Head of caudate nucleus (tissue), 42 donors: ENCODE data around the gene STYXL2.

Experiments used
- DNase-seq, 42 donors: peaks; one replicate each; pipeline versions ENCODE4 v3.0.0 to v3.0.0-alpha.2; 2020 to 2021; ENCODE audit warnings: mixed read lengths in 7 of 42
- intact Hi-C: fragments of 100-400 bp; cut with DNase I; formaldehyde crosslinking; loops from one replicate; pipeline ENCODE4 v1.15.0; 2022

Gene STYXL2

DNA sequence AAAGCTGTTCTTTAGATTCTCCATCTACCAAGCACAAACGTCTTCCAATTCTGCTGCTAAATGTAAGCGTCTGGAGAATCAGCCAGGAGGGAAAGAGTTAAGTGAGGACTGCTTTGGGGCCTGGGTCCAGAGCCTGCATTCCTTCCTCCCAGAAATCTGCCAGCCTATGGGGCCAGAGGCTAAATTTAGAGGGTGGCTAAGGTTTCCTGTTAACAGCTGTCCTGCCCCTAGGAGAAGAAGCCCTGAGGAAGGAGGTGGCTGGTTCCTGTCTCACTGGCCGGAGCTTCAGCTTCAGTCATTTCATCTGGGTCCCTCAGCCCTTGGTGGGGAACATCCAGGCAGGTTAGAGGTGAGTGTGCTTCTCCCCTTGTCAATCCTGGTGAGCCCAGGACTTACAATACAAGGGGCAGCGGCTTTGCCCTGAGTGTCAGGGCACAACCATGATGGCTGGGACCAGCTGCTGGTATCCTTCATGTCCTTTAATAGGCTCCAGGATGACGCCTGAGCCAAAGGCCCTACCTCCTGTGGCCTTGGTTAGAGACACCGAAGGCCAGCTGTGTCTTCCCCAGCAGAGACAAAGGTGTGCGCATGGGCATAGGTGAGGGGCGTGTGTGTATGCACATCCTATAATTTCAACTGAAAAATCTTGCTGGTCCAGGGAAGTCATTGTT is at the start of gene STYXL2:
TSS of gene STYXL2 (plus strand) at position 230 of the 671 bp plus-strand sequence. CDS start 775 bp downstream, outside the sequence.
- intact Hi-C loops: no loop called here
- DNase-seq: no peak

DNA sequence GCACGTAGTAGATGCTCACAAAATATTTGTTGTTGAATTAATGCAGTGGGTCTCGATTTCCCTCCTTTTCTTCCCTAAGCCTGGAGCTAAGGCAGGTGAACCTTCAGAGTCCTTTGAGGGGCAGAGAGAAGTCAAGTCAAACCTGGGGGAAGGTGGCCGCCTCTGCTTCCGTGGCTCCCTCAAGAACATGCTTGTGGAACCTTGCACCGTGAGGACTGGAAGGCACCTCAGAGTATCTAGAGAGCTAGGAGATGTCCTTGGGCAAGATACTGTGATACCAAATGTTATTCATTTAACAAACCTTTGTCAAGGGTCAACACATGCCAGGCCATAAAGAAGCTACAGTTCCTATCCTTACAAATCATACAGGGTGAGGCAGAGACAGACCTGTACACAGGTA is 42.0 kb upstream of the STYXL2 start:
- DNase-seq: no peak

DNA sequence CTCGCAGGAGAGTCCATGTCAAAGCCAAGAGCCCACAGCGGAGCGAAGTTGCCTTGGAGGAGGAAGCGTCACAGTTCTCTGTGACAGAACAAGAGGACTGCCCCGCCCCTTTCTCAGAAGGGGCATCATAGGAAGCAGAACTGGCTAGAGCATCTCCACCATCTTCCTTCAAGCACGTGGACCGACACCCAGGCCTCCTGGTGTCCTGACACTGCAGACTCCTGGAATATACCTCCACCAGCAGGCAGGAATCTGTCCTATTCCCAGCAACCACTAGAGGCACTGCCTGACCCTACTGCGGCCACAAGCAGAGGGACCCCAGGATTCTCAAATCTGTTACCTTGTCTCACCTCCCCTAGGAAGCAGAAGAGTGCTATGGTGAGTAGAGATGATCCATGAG is 41.5 kb upstream of the STYXL2 start:
- peak in 1 of 42 donors; percentile 35 for DNase-seq
- intact Hi-C loops: no loop called here

More for the DNA sequence above, 42.0 kb upstream of the STYXL2 start:
- intact Hi-C loops: no loop called here

DNA sequence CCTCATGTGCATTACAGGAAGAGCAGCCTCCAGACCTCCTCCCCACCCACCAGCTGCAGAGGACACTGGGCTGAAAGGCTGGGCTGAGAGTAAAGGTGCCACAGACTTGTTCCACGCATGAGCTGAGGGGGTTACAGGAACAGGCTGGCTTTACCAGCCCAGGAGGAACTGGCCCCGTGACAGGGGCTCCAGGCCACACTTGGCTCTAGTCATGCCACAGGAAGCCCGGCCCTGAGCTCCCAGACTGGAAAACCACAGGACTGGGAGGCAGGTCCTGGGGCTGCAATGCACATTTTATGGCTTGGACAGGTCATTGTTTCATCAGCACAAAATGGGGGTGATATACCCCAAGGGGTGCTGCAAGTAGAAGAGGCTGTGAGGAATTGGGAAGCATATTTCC is 39.3 kb upstream of the STYXL2 start:
- intact Hi-C loops: no loop called here
- DNase-seq: peak in 1 of 42 donors; percentile 35

DNA sequence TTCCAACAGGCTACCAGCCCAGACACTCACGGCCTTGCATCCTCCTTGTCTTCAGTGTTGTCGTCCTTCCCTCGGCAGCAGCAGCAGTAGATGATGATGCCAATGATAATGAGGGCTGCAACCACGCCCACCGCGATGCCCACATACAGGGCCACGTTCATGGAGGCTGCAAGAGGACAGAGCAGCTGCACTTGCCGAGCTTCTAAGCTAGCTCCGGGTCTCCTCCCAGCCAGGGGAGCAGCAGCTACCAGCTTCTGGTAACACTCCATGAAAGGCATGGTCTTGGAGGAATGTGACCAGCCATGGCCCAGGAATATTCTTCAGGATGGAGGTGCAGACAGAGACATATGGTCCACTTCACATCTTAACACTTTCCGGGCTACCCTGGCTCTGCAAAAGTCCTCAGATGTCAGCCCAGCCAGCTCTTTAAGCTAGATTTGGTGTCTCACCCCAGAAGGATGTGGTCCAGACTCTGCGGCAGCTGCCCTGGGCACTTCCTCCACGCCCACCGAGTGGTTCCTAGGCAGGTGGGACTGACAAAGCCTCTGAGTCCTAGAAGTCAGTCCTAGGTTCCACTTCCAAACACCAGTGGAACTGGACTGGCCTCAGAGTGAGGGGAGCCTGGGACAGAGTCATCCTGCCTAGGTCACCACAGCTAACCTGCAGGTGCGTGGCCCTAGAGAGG is 38.8 kb upstream of the STYXL2 start:
- intact Hi-C loops: no loop called here
- peak in 1 of 42 donors; percentile 36 for DNase-seq

DNA sequence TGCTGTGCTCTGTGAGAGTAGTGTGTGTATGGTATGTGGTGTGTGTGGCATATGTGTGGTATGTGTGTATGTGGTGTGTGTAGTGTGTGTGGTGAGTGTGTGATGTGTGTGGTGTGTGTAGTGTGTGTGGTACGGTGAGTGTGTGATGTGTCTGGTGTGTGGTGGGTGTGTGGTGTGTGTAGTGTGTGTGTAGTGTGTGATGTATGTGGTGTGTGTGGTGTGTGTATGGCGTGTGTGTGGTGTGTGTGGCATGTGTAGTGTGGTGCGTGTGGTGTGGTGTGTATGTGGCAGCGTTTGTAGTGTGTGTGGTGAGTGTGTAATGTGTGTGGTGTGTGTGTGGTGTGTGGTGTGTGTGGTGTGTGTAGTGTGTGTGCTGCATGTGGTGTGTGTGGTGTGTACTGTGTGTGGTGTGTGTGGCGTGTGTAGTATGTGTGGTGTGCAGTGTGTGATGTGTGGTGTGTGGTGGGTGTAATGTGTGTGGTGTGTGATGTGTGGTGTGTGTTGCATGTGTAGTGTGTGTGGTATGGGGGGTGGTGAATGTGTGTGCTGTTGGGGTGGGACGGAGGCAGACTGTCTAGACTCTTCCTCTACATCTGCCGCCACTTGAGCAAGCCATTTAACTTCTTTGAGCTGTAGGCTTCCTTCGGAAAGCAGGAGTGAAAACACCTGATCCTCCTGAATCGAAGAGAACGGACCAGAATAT is 37.2 kb upstream of the STYXL2 start:
- intact Hi-C loops: no loop called here
- DNase-seq: no peak

DNA sequence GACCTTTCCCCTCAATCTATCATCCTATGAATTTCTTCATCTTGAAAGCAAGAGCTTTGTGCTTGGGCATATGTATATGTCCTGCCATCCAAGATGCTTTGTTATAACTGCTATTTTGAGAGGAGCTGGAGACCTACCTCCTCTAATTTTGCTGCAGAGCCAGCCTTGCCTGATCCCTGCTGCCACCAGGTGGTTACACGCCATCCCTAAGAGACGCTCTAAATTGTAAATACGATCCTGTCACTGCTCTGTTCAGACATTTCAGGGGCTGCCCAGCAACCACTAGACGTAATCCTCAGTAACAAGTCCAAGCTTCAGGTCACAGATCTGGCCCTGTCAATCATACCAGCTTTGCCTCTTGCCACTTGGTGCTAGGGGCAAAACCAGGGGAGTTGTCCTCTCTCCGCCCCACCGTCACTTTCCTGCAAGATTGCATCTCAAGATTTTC is 36.6 kb upstream of the STYXL2 start:
- intact Hi-C loops: no loop called here
- peak; percentile 37 to 84 (median 60) for DNase-seq

DNA sequence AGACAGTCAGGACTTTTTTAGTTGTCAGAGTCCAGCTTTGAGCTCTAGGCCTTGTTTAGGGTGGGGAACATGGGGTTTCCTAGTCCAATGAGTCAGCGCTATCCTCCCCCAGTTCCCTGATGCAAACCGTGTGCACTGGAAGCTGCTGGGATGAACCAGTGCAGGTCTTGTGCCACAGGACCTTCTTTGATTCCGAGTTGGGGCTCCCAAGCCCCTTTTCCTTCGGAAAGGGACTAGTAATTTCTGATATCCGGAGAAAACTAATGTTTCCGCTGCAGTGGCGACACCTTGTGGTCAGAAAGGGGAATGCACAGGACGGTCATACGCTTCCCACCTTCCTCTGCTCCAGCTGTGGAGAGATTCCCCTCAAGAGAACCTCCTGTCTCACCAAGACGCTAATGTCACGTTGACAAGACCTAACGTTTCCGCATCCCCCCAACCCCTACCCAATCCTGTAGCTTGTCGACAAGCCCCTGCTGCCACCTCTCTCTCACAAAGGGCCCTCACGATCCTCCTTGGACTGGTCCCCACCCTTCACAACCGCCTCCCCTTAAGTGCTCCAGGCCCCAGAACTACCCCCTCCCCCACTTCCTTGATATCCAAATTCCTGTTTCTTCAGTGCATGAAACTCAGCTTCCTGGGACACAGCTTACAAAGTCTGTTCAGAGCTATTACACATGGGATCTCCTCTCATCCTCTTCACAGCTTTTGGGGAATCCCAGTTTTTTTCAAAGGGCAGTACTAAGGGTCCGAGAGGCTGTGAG is 34.6 kb upstream of the STYXL2 start:
- DNase-seq: peak in 41 of 42 donors; percentile 49 to 95 (median 83)
- intact Hi-C loops: loop anchor here (2.0 kb wide), 1 partner anchor 148 kb away; no protein-coding TSS in a partner anchor

DNA sequence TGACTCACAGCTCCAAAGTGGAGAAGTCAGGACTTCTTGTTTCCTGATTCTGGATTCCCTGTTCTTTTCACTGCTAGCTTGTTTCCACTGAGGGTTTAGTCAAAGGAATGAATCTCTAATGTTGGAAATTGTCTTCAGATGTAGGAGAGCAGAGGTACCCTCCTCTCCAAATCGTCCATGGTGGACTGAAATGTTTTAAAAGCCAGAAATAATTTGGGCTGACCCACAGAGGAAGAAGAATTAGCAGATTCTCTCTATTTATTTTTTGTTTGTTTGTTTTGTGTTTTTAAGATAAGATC is 34.1 kb upstream of the STYXL2 start:
- DNase-seq: no peak
- intact Hi-C loops: loop anchor here (2.0 kb wide), 1 partner anchor 149 kb away; no protein-coding TSS in a partner anchor

DNA sequence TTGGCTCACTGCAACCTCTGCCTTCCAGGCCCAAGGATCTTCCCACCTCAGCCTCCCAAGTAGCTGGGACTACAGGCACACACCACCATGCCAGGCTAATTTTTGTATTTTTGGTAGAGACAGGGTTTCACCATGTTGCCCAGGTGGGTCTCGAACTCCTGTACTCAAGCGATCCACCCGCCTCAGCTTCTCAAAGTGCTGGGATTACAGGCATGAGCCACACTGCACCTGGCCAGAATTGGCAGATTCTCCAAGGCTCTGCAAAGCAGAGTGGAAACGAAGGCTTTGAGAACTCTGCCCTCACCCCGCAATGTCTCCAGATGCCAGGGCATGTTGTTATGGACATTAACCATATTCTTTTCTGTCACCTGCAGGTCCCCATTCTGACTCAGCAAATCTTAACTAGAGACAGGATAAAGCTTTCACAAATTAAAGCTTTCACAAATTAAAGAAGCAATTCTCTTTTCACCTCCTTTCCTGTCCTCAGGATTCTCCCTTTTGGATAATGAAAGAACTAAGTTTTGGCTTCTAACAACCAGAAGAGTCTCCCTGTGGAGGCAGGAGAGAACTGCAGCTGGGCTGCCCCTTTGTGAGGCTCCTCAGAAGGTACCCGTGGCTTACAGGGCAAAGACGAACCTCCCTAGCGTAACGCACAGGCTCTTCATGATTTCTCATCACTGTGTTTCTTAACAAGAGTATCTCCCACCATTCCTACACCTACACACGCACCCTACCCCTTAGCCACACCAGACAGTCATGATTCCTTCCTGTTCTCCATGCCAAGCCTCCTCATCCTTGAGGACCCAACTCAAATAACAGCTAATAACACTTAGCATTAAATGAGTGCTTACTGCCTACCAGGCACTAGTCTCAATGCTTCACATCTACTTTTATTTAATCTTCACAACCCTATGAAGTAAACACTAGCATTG is 33.5 kb upstream of the STYXL2 start:
- intact Hi-C loops: no loop called here
- peak in 1 of 42 donors; percentile 28 for DNase-seq

DNA sequence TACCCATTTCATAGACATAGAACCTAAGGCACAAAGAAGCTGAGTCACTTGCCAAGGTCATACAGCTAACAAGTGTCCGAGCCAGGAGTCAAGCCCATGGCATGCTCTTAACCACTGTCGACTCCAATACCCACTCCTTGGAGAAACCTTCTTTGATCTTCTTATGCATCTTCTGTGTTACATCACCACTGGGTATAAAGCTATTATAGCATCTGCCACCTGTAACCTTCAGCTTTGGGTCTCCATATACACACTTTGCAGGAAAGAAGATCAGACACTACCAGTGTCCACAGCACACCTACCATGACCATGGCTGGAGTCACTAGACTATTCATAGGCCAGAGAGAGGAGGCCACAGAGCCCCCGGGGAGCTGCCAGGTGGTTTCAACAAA is 32.8 kb upstream of the STYXL2 start:
- intact Hi-C loops: no loop called here
- peak in 1 of 42 donors; percentile 28 for DNase-seq

DNA sequence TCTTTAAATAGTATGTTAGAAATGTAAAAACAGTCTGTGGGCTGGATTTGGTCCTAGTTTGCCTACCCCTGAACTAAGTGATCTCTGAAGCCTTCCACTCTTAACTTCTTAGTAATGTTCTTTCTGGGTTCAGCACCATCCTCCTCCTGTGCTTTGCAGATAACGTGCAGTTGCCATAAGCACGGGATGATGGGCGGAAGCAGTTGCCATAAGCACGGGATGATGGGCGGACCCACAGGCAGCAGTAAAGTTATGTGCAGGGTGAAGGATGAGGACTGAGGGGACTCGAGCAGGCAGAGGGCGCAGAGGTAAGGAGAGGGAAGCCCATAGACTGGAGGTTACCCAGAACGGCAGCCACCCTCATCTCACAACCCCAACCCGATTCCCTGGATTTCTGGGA is 29.3 kb upstream of the STYXL2 start:
- intact Hi-C loops: loop anchor here (5.0 kb wide), 3 partner anchors 153 to 468 kb away; no protein-coding TSS in a partner anchor

DNA sequence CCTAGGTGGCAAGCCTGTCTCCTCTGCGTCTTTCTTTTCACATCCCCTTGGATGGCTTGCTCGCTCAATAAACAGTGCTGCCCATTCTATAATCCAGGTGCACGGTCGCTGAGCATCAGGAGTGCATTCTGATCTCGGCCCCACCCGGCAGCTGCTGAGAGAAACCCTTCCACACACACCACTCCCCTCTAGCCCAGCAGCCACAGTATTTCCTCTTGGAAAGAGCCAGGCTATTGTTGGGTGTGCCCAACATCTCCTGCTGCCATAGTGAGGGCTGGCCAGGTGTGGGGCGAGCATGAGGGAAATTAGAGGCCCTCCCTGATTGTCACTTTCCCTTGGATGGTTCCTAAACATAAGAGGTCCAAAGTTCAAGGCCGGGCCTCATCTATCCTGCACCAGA is 28.4 kb upstream of the STYXL2 start:
- DNase-seq: no peak
- intact Hi-C loops: loop anchor here (5.0 kb wide), 3 partner anchors 152 to 467 kb away; no protein-coding TSS in a partner anchor

More for the DNA sequence above, 29.3 kb upstream of the STYXL2 start:
- DNase-seq: peak in 1 of 42 donors; percentile 8

DNA sequence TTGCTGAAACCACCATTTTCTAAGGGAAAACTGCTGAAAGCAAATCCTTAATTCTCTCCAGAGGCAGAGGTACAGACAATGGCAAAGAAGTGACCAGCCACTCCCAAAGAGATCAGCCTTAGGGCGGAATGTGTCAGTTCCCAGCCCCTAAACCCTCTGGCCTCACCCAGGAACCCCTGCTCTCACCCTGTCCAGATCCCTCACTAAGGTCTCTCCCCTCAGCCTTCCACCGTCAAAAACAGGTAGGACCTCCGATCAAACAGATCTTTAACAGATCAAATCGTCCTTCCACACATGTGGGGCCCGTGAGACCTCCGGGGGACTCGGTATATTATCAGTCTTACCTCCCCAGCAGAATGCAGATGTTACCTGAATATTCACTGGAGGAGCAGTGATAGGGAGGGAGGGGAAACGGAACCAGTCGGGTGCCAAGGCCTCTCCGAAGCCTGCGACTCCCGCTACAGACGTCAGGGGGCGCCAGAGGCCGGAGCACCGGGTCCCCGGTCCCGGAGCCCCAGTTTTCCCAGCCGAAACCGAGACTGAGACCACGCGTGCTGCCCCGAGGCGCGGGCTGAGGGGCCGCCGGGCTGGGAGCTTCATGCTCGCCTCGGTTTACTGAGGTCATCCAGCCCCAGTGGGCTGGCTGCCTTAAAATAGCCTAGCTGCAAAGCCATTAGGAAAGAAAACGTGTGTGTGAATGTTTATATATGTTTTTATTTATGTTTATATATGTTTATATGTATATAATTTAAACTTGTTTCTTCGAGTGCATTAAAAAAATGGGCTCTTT is 27.3 kb upstream of the STYXL2 start:
- DNase-seq: peak; percentile 67 to 94 (median 87)
- intact Hi-C loops: loop anchor here (5.0 kb wide), 3 partner anchors 151 to 466 kb away; no protein-coding TSS in a partner anchor

DNA sequence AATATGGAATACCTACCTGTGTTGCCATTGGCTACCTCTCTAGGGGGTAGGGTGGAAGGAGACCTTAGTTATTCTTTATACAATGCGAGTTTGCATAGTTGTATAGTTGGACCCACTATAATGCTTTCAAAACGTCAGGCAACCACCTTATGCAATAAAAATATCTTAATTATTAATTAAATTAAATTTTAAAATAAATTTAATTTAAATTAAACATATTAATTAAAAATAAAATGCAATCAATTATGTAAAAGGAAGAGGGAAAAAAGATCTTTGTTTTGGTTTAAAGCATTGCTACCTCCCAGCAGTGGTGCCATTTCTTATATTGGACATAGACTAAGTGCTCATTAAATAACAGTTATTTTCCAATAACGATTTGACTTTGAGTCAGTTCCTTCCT is 26.0 kb upstream of the STYXL2 start:
- intact Hi-C loops: loop anchor here (5.0 kb wide), 3 partner anchors 149 to 464 kb away; no protein-coding TSS in a partner anchor
- DNase-seq: no peak

DNA sequence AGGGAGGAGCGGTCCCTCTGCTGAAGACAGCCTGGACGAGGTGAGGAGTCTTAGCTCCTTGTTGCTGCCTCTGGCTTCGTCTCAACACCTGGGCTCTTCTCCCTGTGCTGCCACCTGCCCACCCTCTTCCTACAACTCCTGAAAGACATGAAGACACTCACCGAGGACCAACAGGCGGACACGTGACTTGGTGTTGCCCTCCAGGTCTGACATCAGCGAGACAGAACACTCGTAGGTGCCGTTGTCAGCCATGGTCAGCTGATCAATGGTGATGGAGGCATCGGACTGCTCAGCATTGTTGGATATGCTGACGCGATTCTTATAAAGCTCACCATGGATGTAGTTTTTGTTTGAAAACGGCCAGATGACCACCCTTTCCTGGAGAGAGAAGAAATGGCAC is 25.1 kb upstream of the STYXL2 start:
- intact Hi-C loops: loop anchor here (5.0 kb wide), 3 partner anchors 149 to 464 kb away; no protein-coding TSS in a partner anchor
- no peak for DNase-seq

DNA sequence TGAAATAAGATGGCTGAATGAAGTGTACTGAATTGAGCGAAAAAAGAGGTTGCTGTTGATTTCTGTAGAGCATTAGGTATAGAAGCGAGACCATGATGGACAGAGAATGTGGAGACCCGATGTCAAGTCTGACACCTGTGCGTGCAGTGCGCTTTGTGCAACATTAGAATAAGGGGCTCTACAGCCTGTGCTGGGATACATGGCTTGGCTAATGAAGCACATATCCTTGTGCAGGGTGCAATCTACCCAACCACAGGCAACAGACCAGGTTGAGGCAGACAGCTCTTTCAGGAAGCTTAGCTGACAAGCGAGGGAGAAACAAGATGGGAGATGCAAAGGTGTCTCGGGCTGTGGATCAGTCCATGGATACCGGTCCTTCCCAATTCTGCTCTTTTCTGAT is 22.6 kb upstream of the STYXL2 start:
- DNase-seq: no peak
- intact Hi-C loops: no loop called here
